ENCODE data around the gene NHP2. TPM values are rescaled to one million over a fixed set of nuclear protein-coding genes. Genes with fewer than 3 reads are reported as not detected.

Gene NHP2
- total and polyA plus RNA-seq, 10 of the 15 experiments (the other 5 are each of a cell fraction or from before 2014, with no cell fraction given) = 39.2 to 513 (median 198) TPM

- TF ChIP-seq ZBTB40 (IDR thresholded peaks at IDR 0.05; ENCODE audit: borderline replicate concordance) (no peak), TCF3 (IDR thresholded peaks at IDR 0.05; ENCODE audit: borderline replicate concordance, insufficient read depth, low read depth, low read length) (no peak), EGR1 (IDR thresholded peaks at IDR 0.05; ENCODE audit: borderline replicate concordance in 1 of 2, low read depth in 2 of 2, low read length in 2 of 2) (no peak), PKNOX1 (IDR thresholded peaks at IDR 0.05) (peak; percentile 70), HSF1 (IDR thresholded peaks at IDR 0.05; ENCODE audit: low read depth, low read length) (no peak), ZNF592 (IDR thresholded peaks at IDR 0.05) (no peak), YY1 (IDR thresholded peaks at IDR 0.05; ENCODE audit: low read depth, low read length) (no peak), WRNIP1 (IDR thresholded peaks at IDR 0.05; ENCODE audit: borderline replicate concordance, low read depth, low read length) (no peak), NRF1 (conservative IDR thresholded peaks at IDR 0.05; ENCODE audit: low read depth, low read length) (no peak), ZNF622 (IDR thresholded peaks at IDR 0.05) (no peak), CREB1 (IDR thresholded peaks at IDR 0.05; ENCODE audit: low read depth) (no peak), BRCA1 (IDR thresholded peaks at IDR 0.05; ENCODE audit: low read depth, low read length) (no peak), SREBF2 (IDR thresholded peaks at IDR 0.05; ENCODE audit: low read length) (no peak), ZNF207 (IDR thresholded peaks at IDR 0.05; ENCODE audit: borderline replicate concordance) (no peak), FOXM1 (IDR thresholded peaks at IDR 0.05; ENCODE audit: low read depth, low read length) (no peak), RB1 (IDR thresholded peaks at IDR 0.05; ENCODE audit: borderline replicate concordance) (no peak), CHD1 (IDR thresholded peaks at IDR 0.05; ENCODE audit: low read depth, low read length) (no peak), SMAD5 (IDR thresholded peaks at IDR 0.05; ENCODE audit: low read depth) (no peak), BMI1 (IDR thresholded peaks at IDR 0.05; ENCODE audit: borderline replicate concordance) (no peak)
Measured at GRCh38 chr5:178115136-178115813, 38.4 kb downstream of the NHP2 start (continued).
